ENCODE measurements around the gene HERC2. TPM values are rescaled to one million over a fixed set of nuclear protein-coding genes. Genes with fewer than 3 reads are reported as not detected.
A peak's percentile ranks its signal among the peaks of the same experiment; 100 is the strongest.

Gene HERC2
- total and polyA plus RNA-seq, 2 donors from 2014 or later = 17.9 to 58.4 TPM

- FAIRE-seq (no peak), DNase-seq (no peak)
- H3K27ac ChIP-seq (ENCODE audit: low read depth in 2 of 2, low read length in 2 of 2) = no peak overlapping the region
- peaks cover 0 to 15% (median 4%) of the 10 kb centered on the region in 3 donors for H3K4me1 ChIP-seq (ENCODE audit: control insufficient read depth in 2 of 3, insufficient read depth in 2 of 3, low read depth in 1 of 3, low read length in 3 of 3)
- intact Hi-C loops (cut with DNase I) = no loop called here
- no peaks in the 10 kb centered on the region for H3K9me3 ChIP-seq (ENCODE audit: control insufficient read depth in 2 of 3, insufficient read depth in 1 of 3, low read length in 3 of 3)
- H3K36me3 ChIP-seq (ENCODE audit: control insufficient read depth in 2 of 3, insufficient read depth in 3 of 3, low read length in 3 of 3) = no peaks in the 10 kb centered on the region
- TF ChIP-seq, protein P1, sequence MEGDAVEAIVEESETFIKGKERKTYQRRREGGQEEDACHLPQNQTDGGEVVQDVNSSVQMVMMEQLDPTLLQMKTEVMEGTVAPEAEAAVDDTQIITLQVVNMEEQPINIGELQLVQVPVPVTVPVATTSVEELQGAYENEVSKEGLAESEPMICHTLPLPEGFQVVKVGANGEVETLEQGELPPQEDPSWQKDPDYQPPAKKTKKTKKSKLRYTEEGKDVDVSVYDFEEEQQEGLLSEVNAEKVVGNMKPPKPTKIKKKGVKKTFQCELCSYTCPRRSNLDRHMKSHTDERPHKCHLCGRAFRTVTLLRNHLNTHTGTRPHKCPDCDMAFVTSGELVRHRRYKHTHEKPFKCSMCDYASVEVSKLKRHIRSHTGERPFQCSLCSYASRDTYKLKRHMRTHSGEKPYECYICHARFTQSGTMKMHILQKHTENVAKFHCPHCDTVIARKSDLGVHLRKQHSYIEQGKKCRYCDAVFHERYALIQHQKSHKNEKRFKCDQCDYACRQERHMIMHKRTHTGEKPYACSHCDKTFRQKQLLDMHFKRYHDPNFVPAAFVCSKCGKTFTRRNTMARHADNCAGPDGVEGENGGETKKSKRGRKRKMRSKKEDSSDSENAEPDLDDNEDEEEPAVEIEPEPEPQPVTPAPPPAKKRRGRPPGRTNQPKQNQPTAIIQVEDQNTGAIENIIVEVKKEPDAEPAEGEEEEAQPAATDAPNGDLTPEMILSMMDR (IDR thresholded peaks at IDR 0.05; ENCODE audit: borderline replicate concordance, extremely low read depth, insufficient read depth) = no peak
- no peak overlapping the region for H3K9ac ChIP-seq (ENCODE audit: low read length in 3 of 3)
- peaks cover 8% of the 10 kb centered on the region for H3K27me3 ChIP-seq (ENCODE audit: control insufficient read depth, insufficient read depth, low read length)
- H3K4me3 ChIP-seq (ENCODE audit: low read length in 3 of 3) = no peak overlapping the region
These were observed 217.7 kb downstream of the HERC2 start for GRCh38 chr15:28104326-28104725.

DNA sequence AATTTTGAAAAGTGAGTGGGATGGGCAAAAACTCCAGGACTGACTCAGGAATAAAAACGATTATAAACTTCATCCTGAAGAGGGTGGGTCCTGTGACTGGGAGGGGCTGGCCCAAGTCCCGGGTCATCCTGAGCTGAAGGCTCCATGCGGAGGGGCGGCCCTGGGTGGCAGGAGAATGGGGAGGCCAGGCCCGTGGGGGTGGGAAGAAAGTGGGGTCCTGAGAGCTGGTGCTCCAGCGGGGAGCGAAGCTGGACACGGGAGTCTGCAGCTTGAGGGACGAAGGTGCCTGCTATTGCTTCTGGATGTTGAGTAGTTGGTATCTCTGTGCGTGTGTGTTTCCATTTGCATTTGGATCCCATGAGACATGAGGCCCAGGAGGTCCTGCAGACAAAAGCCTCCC, 218.1 kb downstream of the HERC2 start:
- DNase-seq (peak in 1 of 5 donors; percentile 62), FAIRE-seq (no peak)
- H3K4me3 ChIP-seq (ENCODE audit: low read length in 3 of 3) = no peak overlapping the region
- no peaks in the 10 kb centered on the region for H3K9me3 ChIP-seq (ENCODE audit: control insufficient read depth in 2 of 3, insufficient read depth in 1 of 3, low read length in 3 of 3)
- H3K4me1 ChIP-seq (ENCODE audit: control insufficient read depth in 2 of 3, insufficient read depth in 2 of 3, low read depth in 1 of 3, low read length in 3 of 3) = peaks cover 0 to 15% (median 4%) of the 10 kb centered on the region in 3 donors
- H3K36me3 ChIP-seq (ENCODE audit: control insufficient read depth in 2 of 3, insufficient read depth in 3 of 3, low read length in 3 of 3) = no peaks in the 10 kb centered on the region
- H3K9ac ChIP-seq (ENCODE audit: low read length in 3 of 3) = no peak overlapping the region
- H3K27me3 ChIP-seq (ENCODE audit: control insufficient read depth, insufficient read depth, low read length) = peaks cover 8% of the 10 kb centered on the region
- intact Hi-C loops (cut with DNase I) = no loop called here
- TF ChIP-seq, protein P1 (IDR thresholded peaks at IDR 0.05; ENCODE audit: borderline replicate concordance, extremely low read depth, insufficient read depth) = no peak
- no peak overlapping the region for H3K27ac ChIP-seq (ENCODE audit: low read depth in 2 of 2, low read length in 2 of 2)

GRCh38 chr15:28101983-28102441, 220.0 kb downstream of the HERC2 start:
- Histone ChIP-seq H3K27me3 (ENCODE audit: control insufficient read depth, insufficient read depth, low read length) (peaks cover 8% of the 10 kb centered on the region), H3K4me3 (ENCODE audit: low read length in 3 of 3) (no peak overlapping the region), H3K4me1 (ENCODE audit: control insufficient read depth in 2 of 3, insufficient read depth in 2 of 3, low read depth in 1 of 3, low read length in 3 of 3) (peaks cover 0 to 9% (median 4%) of the 10 kb centered on the region in 3 donors), H3K9me3 (ENCODE audit: control insufficient read depth in 2 of 3, insufficient read depth in 1 of 3, low read length in 3 of 3) (no peaks in the 10 kb centered on the region), H3K36me3 (ENCODE audit: control insufficient read depth in 2 of 3, insufficient read depth in 3 of 3, low read length in 3 of 3) (no peaks in the 10 kb centered on the region), H3K27ac (ENCODE audit: low read depth in 2 of 2, low read length in 2 of 2) (no peak overlapping the region), H3K9ac (ENCODE audit: low read length in 3 of 3) (no peak overlapping the region)
- TF ChIP-seq, protein P1 (IDR thresholded peaks at IDR 0.05; ENCODE audit: borderline replicate concordance, extremely low read depth, insufficient read depth) = no peak
- DNase-seq = no peak
- intact Hi-C loops (cut with DNase I) = no loop called here
- FAIRE-seq = no peak

GRCh38 chr15:28101201-28101600, 220.8 kb downstream of the HERC2 start:
- H3K9ac ChIP-seq (ENCODE audit: low read length in 3 of 3) = no peak overlapping the region
- H3K27ac ChIP-seq (ENCODE audit: low read depth in 2 of 2, low read length in 2 of 2) = no peak overlapping the region
- peaks cover 0 to 10% (median 4%) of the 10 kb centered on the region in 3 donors for H3K4me1 ChIP-seq (ENCODE audit: control insufficient read depth in 2 of 3, insufficient read depth in 2 of 3, low read depth in 1 of 3, low read length in 3 of 3)
- H3K36me3 ChIP-seq (ENCODE audit: control insufficient read depth in 2 of 3, insufficient read depth in 3 of 3, low read length in 3 of 3) = no peaks in the 10 kb centered on the region
- DNase-seq = peak in 1 of 5 donors; percentile 61
- peaks cover 8% of the 10 kb centered on the region for H3K27me3 ChIP-seq (ENCODE audit: control insufficient read depth, insufficient read depth, low read length)
- intact Hi-C loops (cut with DNase I) = no loop called here
- H3K4me3 ChIP-seq (ENCODE audit: low read length in 3 of 3) = no peak overlapping the region
- TF ChIP-seq, protein P1 (IDR thresholded peaks at IDR 0.05; ENCODE audit: borderline replicate concordance, extremely low read depth, insufficient read depth) = no peak
- FAIRE-seq = no peak
- no peaks in the 10 kb centered on the region for H3K9me3 ChIP-seq (ENCODE audit: control insufficient read depth in 2 of 3, insufficient read depth in 1 of 3, low read length in 3 of 3)

All from kidney (tissue), 14 donors.